Activated naive CD8-positive, alpha-beta T cell treated with anti-CD3 and anti-CD28 coated beads, Interleukin-2, amount 10 ng/mL, durations not matched to agents 7 days and 5 days (primary cell): ENCODE measurements around the gene ZNF331. TPM values are rescaled to one million over a fixed set of nuclear protein-coding genes. Genes with fewer than 3 reads are reported as not detected.

Source experiments
- ATAC-seq: fragments of 150-1000 bp; cut with Tn5 transposase; one replicate; pipeline ENCODE4 v1.10.0; 2021; ENCODE audit warnings: low read depth, moderate library complexity
- POLR2A ChIA-PET: fragments of 350-600 bp; sonication (Branson Sonifier 250); formaldehyde crosslinking; loops from one replicate; lab custom pipeline; 2021; ENCODE audit warnings: antibody characterized with exemption; lab: Charles Lee
- DNase-seq: peaks from one replicate; pipeline ENCODE4 v3.0.0; 2021
- H3K27ac Mint-ChIP-seq: one replicate; pipeline ENCODE4 v1.8.0; 2022; ENCODE audit warnings: mild to moderate bottlenecking, mixed read lengths
- H3K27me3 Mint-ChIP-seq: one replicate; pipeline ENCODE4 v1.8.0; 2022; ENCODE audit warnings: mild to moderate bottlenecking, moderate library complexity, mixed read lengths
- H3K36me3 Mint-ChIP-seq: one replicate; pipeline ENCODE4 v1.8.0; 2021; ENCODE audit warnings: mild to moderate bottlenecking, mixed read lengths
- H3K4me1 Mint-ChIP-seq: one replicate; pipeline ENCODE4 v1.8.0; 2021; ENCODE audit warnings: mixed read lengths
- H3K4me3 Mint-ChIP-seq: one replicate; pipeline ENCODE4 v1.8.0; 2022; ENCODE audit warnings: mild to moderate bottlenecking, moderate library complexity, mixed read lengths
- H3K9me3 Mint-ChIP-seq: one replicate; pipeline ENCODE4 v1.8.0; 2021; ENCODE audit warnings: mixed read lengths
- total RNA-seq, 2 experiments: library from RNA; stranded (reverse); gene quantifications; one replicate each; pipeline ENCODE4 v1.2.3, GENCODE V29; 2021

The ZNF331 gene
- total RNA-seq, 2 experiments from 2014 or later = 27.5 to 29.8 TPM

DNA sequence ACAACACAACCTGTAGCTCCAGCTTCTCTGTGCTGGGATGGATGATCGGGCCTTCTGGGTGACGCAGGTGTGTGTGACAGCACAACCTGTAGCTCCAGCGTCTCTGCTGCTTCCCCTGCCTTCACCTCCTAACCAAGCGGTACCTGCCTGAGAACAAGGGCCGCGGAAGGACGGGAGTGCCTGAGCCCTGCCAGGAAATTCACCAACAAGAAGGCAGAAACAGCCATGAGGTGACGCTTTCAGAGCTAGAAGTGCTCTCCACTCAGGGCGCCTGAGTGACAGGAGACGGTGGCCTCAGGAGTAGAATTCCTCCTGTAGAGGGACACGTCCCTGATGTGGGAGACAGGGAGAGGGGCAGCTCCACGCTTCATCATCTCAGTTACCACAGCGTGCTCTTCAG lies 17.4 kb downstream of the ZNF331 start:
- H3K36me3 Mint-ChIP-seq = peaks cover 34% of the 10 kb centered on the region
- H3K4me3 Mint-ChIP-seq = peak overlapping the region; percentile 90
- ATAC-seq = no peak
- no peak for DNase-seq
- H3K9me3 Mint-ChIP-seq = peaks cover 8% of the 10 kb centered on the region
- peaks cover 3% of the 10 kb centered on the region for H3K4me1 Mint-ChIP-seq
- POLR2A ChIA-PET = interaction anchor here (1.3 kb wide), 1 partner anchor 34 kb away, joined by 5 read pairs; no protein-coding TSS in a partner anchor
- H3K27me3 Mint-ChIP-seq = no peaks in the 10 kb centered on the region
- H3K27ac Mint-ChIP-seq = peak overlapping the region; percentile 93

DNA sequence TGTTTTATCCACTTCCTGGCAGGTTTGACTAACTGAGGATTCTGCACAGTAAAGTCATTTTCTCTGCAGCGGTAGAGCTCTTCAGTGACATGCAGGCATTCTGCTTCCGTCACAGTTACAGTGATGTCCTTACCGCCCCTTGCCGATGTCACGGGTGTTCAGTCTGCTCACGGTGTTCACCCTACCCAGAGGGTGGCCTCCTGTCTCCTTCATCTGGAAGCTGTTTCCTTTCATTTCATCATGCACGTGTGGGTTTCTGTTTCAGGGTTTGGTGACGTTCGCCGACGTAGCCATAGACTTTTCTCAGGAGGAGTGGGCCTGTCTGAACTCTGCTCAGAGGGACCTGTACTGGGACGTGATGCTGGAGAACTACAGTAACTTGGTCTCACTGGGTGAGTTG lies 33.4 kb downstream of the ZNF331 start:
- H3K4me1 Mint-ChIP-seq = no peaks in the 10 kb centered on the region
- H3K36me3 Mint-ChIP-seq = peaks cover 74% of the 10 kb centered on the region
- H3K27me3 Mint-ChIP-seq = no peaks in the 10 kb centered on the region
- ATAC-seq (no peak), DNase-seq (no peak)
- peaks cover 26% of the 10 kb centered on the region for H3K9me3 Mint-ChIP-seq
- H3K27ac Mint-ChIP-seq = no peak overlapping the region
- H3K4me3 Mint-ChIP-seq = no peak overlapping the region
- POLR2A ChIA-PET = no interaction called here

DNA sequence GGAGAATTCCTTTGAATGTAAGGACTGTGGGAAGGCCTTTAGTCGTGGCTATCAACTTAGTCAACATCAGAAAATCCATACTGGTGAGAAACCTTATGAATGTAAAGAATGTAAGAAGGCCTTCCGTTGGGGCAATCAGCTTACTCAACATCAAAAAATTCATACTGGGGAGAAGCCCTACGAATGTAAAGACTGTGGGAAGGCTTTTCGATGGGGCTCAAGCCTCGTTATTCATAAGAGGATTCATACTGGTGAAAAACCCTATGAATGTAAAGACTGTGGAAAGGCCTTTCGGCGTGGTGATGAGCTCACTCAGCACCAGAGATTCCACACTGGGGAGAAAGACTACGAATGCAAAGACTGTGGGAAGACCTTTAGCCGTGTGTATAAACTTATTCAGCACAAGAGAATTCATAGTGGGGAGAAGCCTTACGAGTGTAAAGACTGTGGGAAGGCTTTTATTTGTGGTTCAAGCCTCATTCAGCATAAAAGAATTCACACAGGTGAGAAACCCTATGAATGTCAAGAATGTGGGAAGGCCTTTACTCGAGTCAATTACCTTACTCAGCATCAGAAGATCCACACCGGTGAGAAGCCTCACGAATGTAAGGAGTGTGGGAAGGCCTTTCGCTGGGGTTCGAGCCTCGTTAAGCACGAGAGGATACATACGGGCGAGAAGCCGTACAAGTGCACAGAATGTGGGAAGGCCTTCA lies 39.2 kb downstream of the ZNF331 start:
- no peak for DNase-seq
- no peak for ATAC-seq
- H3K27ac Mint-ChIP-seq = no peak overlapping the region
- no peak overlapping the region for H3K4me3 Mint-ChIP-seq
- peaks cover 69% of the 10 kb centered on the region for H3K36me3 Mint-ChIP-seq
- POLR2A ChIA-PET = no interaction called here
- no peaks in the 10 kb centered on the region for H3K4me1 Mint-ChIP-seq
- no peaks in the 10 kb centered on the region for H3K27me3 Mint-ChIP-seq
- peaks cover 37% of the 10 kb centered on the region for H3K9me3 Mint-ChIP-seq

DNA sequence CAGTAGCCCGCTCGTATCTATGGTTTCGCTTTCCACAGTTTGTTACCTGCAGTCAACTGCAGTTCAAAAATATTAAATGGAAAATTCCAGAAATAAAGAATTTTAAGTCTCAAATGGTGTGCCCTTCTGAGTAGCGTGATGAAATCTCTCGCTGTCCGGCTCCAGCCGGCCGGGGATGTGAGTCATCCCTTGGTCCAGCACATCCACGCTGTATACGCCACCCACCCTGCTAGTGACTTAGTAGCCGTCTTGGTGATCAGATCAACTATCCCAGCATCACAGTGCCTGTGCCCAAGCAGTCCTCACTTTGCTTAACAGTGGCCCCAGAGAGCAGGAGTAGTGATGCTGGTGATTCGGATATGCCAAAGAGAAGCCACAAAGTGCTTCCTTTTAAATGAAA lies 40.0 kb downstream of the ZNF331 start:
- Mint-ChIP-seq H3K4me3 (no peak overlapping the region), H3K4me1 (no peaks in the 10 kb centered on the region), H3K9me3 (peaks cover 36% of the 10 kb centered on the region), H3K36me3 (peaks cover 63% of the 10 kb centered on the region), H3K27me3 (no peaks in the 10 kb centered on the region), H3K27ac (no peak overlapping the region)
- DNase-seq = no peak
- no peak for ATAC-seq
- POLR2A ChIA-PET = no interaction called here

DNA sequence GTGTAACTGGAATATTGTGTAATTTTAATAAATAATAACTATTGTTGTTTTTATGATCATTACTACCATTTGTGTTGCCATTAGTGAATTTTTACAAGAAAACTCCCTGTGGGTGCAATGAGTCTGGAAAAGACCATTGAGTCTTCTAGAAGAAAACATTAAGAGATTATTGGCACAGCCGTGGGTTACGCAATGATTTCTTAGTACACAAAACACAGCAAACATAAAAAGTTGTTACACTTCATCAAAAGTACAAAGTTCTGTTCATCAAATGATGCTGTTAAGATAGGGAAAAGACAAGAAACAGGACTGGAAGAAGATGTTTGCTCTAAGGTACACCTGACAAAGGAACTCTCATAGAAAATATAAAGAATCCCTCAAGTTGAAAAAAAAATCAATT lies 41.6 kb downstream of the ZNF331 start:
- peaks cover 34% of the 10 kb centered on the region for H3K9me3 Mint-ChIP-seq
- no peaks in the 10 kb centered on the region for H3K27me3 Mint-ChIP-seq
- no peak overlapping the region for H3K4me3 Mint-ChIP-seq
- H3K4me1 Mint-ChIP-seq = no peaks in the 10 kb centered on the region
- DNase-seq (no peak), ATAC-seq (no peak)
- POLR2A ChIA-PET = no interaction called here
- H3K27ac Mint-ChIP-seq = no peak overlapping the region
- peaks cover 50% of the 10 kb centered on the region for H3K36me3 Mint-ChIP-seq

DNA sequence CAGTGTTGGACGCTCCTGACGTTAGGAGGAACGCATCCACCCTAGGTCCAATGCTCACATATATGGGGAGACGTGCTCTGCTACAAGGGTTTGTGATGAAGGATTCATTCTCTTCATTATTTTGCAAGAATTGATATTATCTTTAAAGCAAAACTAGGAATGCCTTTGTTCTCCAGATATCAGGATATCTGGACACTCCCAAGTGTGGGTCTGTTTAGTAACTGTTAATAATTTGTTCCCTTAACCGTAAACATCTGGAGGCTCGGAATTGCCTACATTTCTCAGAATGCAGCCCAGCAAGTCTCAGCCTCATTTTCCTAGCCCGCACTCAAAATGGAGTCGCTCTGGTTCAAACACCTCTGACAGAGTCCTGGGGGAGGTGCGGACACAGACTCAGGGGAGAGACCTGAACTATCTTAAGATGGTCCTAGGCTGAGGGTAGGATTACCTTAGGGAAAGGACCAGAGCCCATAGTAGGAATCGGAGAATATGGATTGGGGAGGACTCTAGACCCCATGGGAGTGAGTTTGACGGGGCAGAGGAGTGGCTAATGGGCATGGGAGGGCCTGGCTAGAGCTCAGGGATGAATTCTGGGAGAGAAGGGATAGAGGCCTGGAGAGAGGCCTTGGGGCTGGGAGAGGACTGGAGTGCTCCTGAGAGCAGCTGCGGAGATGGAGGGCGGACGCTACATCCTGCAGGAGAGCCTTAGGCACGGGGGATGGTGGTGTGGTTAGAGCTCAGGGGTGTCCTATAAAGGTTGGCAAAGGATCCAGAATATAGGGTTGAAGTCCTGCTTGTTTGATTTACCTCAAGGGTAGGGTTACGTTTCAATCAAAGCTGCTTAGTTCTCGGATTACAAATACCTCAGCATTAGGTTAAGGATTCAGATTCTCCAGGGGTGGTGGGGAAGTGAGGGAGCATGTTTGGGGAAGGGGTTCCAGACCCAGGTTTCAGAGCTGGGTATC lies 43.2 kb downstream of the ZNF331 start:
- Mint-ChIP-seq H3K36me3 (peaks cover 36% of the 10 kb centered on the region), H3K9me3 (peaks cover 30% of the 10 kb centered on the region), H3K4me3 (no peak overlapping the region), H3K27ac (no peak overlapping the region), H3K4me1 (no peaks in the 10 kb centered on the region), H3K27me3 (no peaks in the 10 kb centered on the region)
- DNase-seq (no peak), ATAC-seq (no peak)
- POLR2A ChIA-PET = no interaction called here

DNA sequence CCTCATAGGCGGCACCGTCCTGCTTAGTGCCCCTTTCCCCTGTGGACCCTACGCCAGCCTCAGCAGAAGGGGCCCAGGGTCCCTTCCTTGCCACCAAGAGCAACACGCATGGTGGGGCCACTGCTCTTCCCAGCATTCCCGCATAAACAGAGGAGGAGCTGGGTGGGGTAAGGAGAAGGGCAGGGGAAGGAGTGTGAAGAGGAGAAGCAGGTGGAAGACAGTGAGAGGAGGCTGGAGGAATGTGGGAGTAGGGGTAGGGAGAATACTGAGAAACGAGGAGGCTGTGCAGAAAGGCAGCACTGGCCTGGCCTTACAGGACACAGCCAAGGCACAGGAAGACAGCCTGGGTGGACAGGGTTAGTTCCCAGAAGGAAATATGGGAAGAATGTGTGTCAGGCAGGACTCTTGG lies 43.9 kb downstream of the ZNF331 start:
- ATAC-seq = no peak
- Mint-ChIP-seq H3K27ac (no peak overlapping the region), H3K36me3 (peaks cover 29% of the 10 kb centered on the region), H3K9me3 (peaks cover 24% of the 10 kb centered on the region), H3K27me3 (no peaks in the 10 kb centered on the region), H3K4me3 (no peak overlapping the region), H3K4me1 (no peaks in the 10 kb centered on the region)
- no peak for DNase-seq
- POLR2A ChIA-PET = no interaction called here

DNA sequence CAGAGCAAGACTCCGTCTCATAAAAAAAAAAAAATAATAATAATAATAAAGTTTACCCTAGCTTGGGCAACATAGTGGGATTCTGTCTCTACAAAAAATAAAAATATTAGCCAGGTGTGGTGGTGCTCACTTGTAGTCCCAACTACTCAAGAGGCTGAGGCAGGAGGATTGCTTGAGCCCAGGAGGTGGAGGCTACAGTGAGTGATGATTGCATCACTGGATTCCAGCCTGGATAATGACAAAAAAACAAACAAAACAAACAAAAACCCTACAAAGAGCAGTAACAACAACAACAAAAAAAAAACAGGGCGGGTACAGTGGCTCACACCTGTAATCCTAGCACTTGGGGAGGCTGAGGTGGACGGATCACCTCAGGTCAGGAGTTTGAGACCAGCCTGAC lies 45.2 kb downstream of the ZNF331 start:
- peaks cover 13% of the 10 kb centered on the region for H3K9me3 Mint-ChIP-seq
- H3K4me3 Mint-ChIP-seq = no peak overlapping the region
- POLR2A ChIA-PET = interaction anchor here (0.7 kb wide), 1 partner anchor 49 kb away, joined by 3 read pairs; no protein-coding TSS in a partner anchor
- no peaks in the 10 kb centered on the region for H3K27me3 Mint-ChIP-seq
- no peak overlapping the region for H3K27ac Mint-ChIP-seq
- no peaks in the 10 kb centered on the region for H3K4me1 Mint-ChIP-seq
- no peak for ATAC-seq
- no peak for DNase-seq
- H3K36me3 Mint-ChIP-seq = peaks cover 16% of the 10 kb centered on the region

DNA sequence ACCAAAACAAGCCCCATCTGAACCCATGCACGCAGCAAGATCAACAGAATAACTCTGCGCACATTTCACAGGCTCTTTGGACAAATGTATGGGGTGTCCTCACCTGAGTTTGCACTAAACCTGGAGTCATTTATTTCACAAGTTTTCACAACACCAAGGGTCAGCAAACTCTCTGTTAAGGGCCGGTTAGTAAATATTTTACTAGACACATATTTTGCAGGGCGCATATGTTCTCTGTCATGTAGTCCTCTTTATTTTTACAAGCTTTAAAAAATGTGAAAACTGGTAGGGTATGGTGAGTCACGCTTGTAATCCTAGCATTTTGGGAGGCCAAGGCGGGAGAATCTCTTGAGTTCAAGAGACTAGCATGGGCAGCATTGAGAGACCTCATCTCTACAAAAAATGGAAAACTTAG lies 48.3 kb downstream of the ZNF331 start:
- no peak overlapping the region for H3K4me3 Mint-ChIP-seq
- H3K27ac Mint-ChIP-seq = no peak overlapping the region
- H3K27me3 Mint-ChIP-seq = no peaks in the 10 kb centered on the region
- ATAC-seq = no peak
- no peak for DNase-seq
- no peaks in the 10 kb centered on the region for H3K4me1 Mint-ChIP-seq
- POLR2A ChIA-PET = no interaction called here
- H3K36me3 Mint-ChIP-seq = no peaks in the 10 kb centered on the region
- peaks cover 8% of the 10 kb centered on the region for H3K9me3 Mint-ChIP-seq

DNA sequence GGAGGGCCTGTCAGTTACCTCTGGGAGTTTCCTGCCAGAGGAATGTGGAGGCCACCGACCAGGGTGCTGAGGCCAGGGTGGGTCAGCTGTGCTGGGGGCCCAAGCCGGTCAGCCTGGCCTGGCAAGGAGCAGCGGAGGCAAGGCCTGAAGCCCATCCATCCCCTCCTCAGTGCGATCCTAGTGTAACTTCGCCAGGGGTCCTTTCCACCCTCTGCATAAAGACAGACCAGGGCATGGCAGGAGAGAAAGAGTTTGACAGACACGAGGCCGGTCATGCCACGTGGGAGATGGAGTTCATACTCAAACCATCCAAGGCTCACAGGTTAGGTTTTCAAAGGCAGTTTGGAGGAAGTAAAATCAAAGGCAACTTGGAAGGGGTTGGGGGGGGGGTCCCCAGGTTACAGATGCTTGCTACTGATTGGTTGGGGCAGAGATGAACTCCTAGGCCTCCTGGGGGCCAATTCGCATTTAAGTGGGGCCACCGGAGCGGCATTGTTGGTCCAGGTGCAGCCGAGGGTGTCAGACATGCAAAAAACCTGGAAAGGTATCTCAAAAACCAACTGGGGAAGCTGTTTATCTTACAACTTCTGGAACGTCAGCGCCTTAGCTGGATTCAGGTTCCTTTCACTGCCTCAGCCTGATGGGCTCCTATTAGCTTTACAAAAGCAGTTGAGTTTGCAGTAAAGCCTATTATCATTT lies 57.0 kb downstream of the ZNF331 start:
- Mint-ChIP-seq H3K27ac (no peak overlapping the region), H3K36me3 (no peaks in the 10 kb centered on the region), H3K27me3 (no peaks in the 10 kb centered on the region), H3K9me3 (peaks cover 9% of the 10 kb centered on the region), H3K4me1 (no peaks in the 10 kb centered on the region), H3K4me3 (no peak overlapping the region)
- DNase-seq (no peak), ATAC-seq (no peak)
- POLR2A ChIA-PET = no interaction called here

DNA sequence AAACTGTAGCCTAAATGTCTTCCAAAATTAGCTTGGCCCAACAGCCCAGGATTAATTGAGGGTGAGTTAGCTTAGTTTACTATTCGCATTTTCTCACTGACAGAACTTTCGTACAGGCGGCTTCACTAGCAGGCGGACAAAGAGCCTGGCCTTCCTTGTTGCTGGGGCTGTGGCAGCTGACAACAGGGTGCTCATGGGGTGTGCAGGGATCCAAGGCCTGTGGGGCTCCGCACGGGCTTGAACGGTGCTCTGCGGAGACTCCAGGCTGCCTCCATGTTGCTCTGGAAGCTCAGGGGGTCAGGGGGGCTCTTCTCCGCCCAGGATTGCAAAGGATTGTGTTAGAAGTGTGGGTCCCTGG lies 57.5 kb downstream of the ZNF331 start:
- H3K36me3 Mint-ChIP-seq = no peaks in the 10 kb centered on the region
- H3K9me3 Mint-ChIP-seq = peaks cover 9% of the 10 kb centered on the region
- no peak overlapping the region for H3K4me3 Mint-ChIP-seq
- no peaks in the 10 kb centered on the region for H3K27me3 Mint-ChIP-seq
- no peaks in the 10 kb centered on the region for H3K4me1 Mint-ChIP-seq
- H3K27ac Mint-ChIP-seq = no peak overlapping the region
- ATAC-seq = no peak
- POLR2A ChIA-PET = no interaction called here
- no peak for DNase-seq

DNA sequence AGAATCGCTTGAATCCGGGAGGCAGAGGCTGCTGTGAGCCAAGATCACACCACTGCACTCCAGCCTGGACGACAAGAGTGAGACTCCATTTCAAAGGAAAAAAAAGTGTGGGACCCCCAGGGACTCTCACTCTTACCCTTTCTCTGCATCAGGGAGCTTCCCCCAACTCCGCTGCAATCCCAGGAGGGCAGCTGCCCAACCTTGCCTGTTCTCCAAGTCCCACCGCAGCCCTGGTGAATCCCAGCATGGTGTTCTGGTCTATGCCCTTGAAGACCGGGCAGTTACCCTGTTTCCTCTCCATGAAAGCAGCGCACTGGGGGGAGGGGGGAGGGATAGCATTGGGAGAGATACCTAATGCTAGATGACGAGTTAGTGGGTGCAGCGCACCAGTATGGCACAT lies 58.1 kb downstream of the ZNF331 start:
- H3K9me3 Mint-ChIP-seq = peaks cover 9% of the 10 kb centered on the region
- DNase-seq = no peak
- no peak for ATAC-seq
- H3K4me3 Mint-ChIP-seq = no peak overlapping the region
- H3K36me3 Mint-ChIP-seq = no peaks in the 10 kb centered on the region
- no peaks in the 10 kb centered on the region for H3K4me1 Mint-ChIP-seq
- POLR2A ChIA-PET = no interaction called here
- no peaks in the 10 kb centered on the region for H3K27me3 Mint-ChIP-seq
- no peak overlapping the region for H3K27ac Mint-ChIP-seq

DNA sequence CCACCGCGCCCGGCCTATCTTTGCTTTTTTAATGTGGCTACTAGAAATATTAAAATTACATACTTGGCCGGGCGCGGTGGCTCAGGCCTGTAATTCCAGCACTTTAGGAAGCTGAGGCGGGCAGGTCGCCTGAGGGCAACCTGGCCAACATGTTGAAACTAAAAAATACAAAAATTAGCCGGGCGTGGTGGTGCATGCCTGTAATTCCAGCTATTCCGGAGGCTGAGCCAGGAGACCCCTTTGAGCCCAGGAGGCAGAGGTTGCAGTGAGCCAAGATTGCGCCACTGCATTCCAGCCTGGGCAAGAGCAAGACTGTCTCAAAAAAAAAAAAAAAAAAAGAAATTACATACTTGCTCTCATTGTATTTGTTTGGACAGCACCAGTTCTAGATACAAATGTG lies 59.1 kb downstream of the ZNF331 start:
- no peaks in the 10 kb centered on the region for H3K4me1 Mint-ChIP-seq
- H3K4me3 Mint-ChIP-seq = no peak overlapping the region
- POLR2A ChIA-PET = no interaction called here
- H3K9me3 Mint-ChIP-seq = peaks cover 3% of the 10 kb centered on the region
- no peak for ATAC-seq
- no peaks in the 10 kb centered on the region for H3K36me3 Mint-ChIP-seq
- H3K27ac Mint-ChIP-seq = no peak overlapping the region
- no peak for DNase-seq
- H3K27me3 Mint-ChIP-seq = no peaks in the 10 kb centered on the region
